GM12878 (cell line): Measurements from ENCODE around the gene ADGRA3.

Experiments
- CTCF ChIP-seq, 3 experiments: IDR thresholded peaks in 2 of 3; conservative IDR thresholded peaks in 1 of 3; 2 replicates each; pipeline ENCODE4 v1.5.1; 2011; ENCODE audit warnings: low read depth in 3 of 3, low read length in 3 of 3, mild to moderate bottlenecking in 3 of 3, control low read depth in 2 of 3, moderate library complexity in 2 of 3, inconsistent platforms in 1 of 3, mixed read lengths in 1 of 3; ENCODE audit not compliant: control insufficient read depth in 2 of 3, insufficient read depth in 1 of 3; ENCODE audit errors: extremely low read depth in 1 of 3
- JUNB ChIP-seq: IDR thresholded peaks from 2 replicates; pipeline ENCODE4 v1.6.1; 2016; ENCODE audit warnings: antibody characterized with exemption, mild to moderate bottlenecking
- TBL1XR1 ChIP-seq: IDR thresholded peaks from 2 replicates; pipeline ENCODE4 v1.6.1; 2012; ENCODE audit warnings: low read depth, low read length, improper control_type of control experiment

GRCh38 chr4:22345678-22346077, 170.2 kb downstream of the ADGRA3 start:
- no peak for TF ChIP-seq TBL1XR1
- no peak for TF ChIP-seq JUNB
- TF ChIP-seq CTCF (IDR thresholded peaks at IDR 0.05 in 2 of 3, conservative IDR thresholded peaks at IDR 0.05 in 1 of 3; ENCODE audit: control insufficient read depth in 2 of 3, extremely low read depth in 1 of 3, insufficient read depth in 1 of 3, low read depth in 3 of 3, low read length in 3 of 3) = no peak
